Left ventricle myocardium superior (tissue), 1 donor: ENCODE measurements around the gene HSDL1. TPM values are rescaled to one million over a fixed set of nuclear protein-coding genes. Genes with fewer than 3 reads are reported as not detected.
A peak's percentile ranks its signal among the peaks of the same experiment; 100 is the strongest.

Experiments used
- ATAC-seq: fragments of 200-7000 bp; cut with Tn5 transposase; one replicate; pipeline ENCODE4 v1.9.1; 2020; ENCODE audit warnings: mild to moderate bottlenecking, moderate library complexity
- DNase-seq: peaks from one replicate; pipeline ENCODE4 v3.0.0-alpha.2; 2020
- intact Hi-C: fragments of 100-400 bp; cut with micrococcal nuclease; formaldehyde crosslinking; loops from one replicate; pipeline ENCODE4 v1.11.0; 2022
- total RNA-seq: library from RNA; stranded (reverse); fragmentation: NEBNext Ultra II Directional; extraction: Animal tissue kit (Norgen Biotek cat#: 25700); gene quantifications from one replicate; pipeline ENCODE4 v1.2.1, GENCODE V29; 2021
- donor health status: DM: no; HTN: yes; CAD: no; lungs with severe emphysema.

The HSDL1 gene
- total RNA-seq, 1 donor from 2014 or later = 23.2 TPM

GRCh38 chr16:84088695-84089395, 56.1 kb downstream of the HSDL1 start:
- intact Hi-C loops = no loop called here
- ATAC-seq (peak; percentile 60), DNase-seq (peak; percentile 78)

- ATAC-seq (no peak), DNase-seq (no peak)
- intact Hi-C loops = no loop called here
Measured at GRCh38 chr16:84087466-84088151, 57.4 kb downstream of the HSDL1 start.

- ATAC-seq = no peak
- DNase-seq = no peak
- intact Hi-C loops = no loop called here
Measured at GRCh38 chr16:84087001-84087400, 58.0 kb downstream of the HSDL1 start.

- ATAC-seq = peak; percentile 88
Measured at GRCh38 chr16:84086341-84086740, 58.6 kb downstream of the HSDL1 start.

GRCh38 chr16:84085773-84086172, 59.2 kb downstream of the HSDL1 start:
- ATAC-seq (no peak), DNase-seq (no peak)
- intact Hi-C loops = no loop called here

More at GRCh38 chr16:84086341-84086740, 58.6 kb downstream of the HSDL1 start:
- DNase-seq = peak; percentile 83
- intact Hi-C loops = no loop called here

- intact Hi-C loops = no loop called here
- no peak for DNase-seq
- ATAC-seq = no peak
Measured at GRCh38 chr16:84085271-84085667, 59.7 kb downstream of the HSDL1 start.

- intact Hi-C loops = no loop called here
- peak; percentile 64 for DNase-seq
- ATAC-seq = peak; percentile 22
Measured at GRCh38 chr16:84084570-84085270, 60.3 kb downstream of the HSDL1 start.

GRCh38 chr16:84082835-84083569, 62.0 kb downstream of the HSDL1 start:
- intact Hi-C loops = no loop called here
- no peak for DNase-seq
- ATAC-seq = no peak

GRCh38 chr16:84082110-84082509, 62.9 kb downstream of the HSDL1 start:
- DNase-seq = no peak
- intact Hi-C loops = no loop called here
- no peak for ATAC-seq

GRCh38 chr16:84081446-84081989, 63.5 kb downstream of the HSDL1 start:
- intact Hi-C loops = no loop called here

GRCh38 chr16:84080813-84081212, 64.2 kb downstream of the HSDL1 start:
- intact Hi-C loops = no loop called here
- no peak for ATAC-seq
- DNase-seq = no peak

More at GRCh38 chr16:84081446-84081989, 63.5 kb downstream of the HSDL1 start:
- DNase-seq (no peak), ATAC-seq (no peak)

- intact Hi-C loops = no loop called here
- DNase-seq = peak; percentile 70
- peak; percentile 82 for ATAC-seq
Measured at GRCh38 chr16:84080378-84080777, 64.6 kb downstream of the HSDL1 start.

GRCh38 chr16:84079664-84080063, 65.3 kb downstream of the HSDL1 start:
- intact Hi-C loops = no loop called here
- DNase-seq (peak; percentile 29), ATAC-seq (peak; percentile 21)

- DNase-seq (peak; percentile 44), ATAC-seq (peak; percentile 16)
- intact Hi-C loops = no loop called here
Measured at GRCh38 chr16:84075376-84075775, 69.6 kb downstream of the HSDL1 start.

- intact Hi-C loops = no loop called here
- peak; percentile 95 for ATAC-seq
- peak; percentile 65 for DNase-seq
Measured at GRCh38 chr16:84074721-84075120, 70.3 kb downstream of the HSDL1 start.
